ENCODE measurements around the gene MICU2.

The MICU2 gene

DNA sequence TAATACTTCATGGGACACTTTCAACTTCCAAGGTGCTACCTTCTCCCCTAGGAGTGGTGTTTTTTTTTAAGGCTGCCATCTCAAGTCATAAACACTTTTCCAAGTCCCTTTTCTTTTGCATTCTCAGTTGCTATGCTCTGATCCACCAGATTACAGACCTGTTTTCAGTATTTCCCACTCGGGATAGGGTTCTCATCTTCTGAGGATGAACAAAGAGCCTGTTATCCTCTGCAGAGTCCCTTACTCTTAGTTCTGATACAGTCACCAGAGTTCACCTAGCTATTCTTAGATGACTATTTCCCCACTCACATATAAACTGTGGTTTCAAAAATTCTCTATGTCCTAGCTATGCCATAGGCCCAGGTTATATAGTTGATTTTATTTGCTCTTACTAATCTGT, 160.8 kb downstream of the MICU2 start:
- no peak for DNase-seq (ENCODE audit: insufficient read length, low spot score)
- FAIRE-seq, result no peak

Data from HTR-8/SVneo (cell line).